Fibroblast of skin of left quadriceps (primary cell): Measurements from ENCODE around the gene IP6K3.
A peak's percentile ranks its signal among the peaks of the same experiment; 100 is the strongest.

Source experiments
- DNase-seq, 2 experiments: peaks; one replicate each; pipeline ENCODE4 v3.0.0-alpha.2; 2013; ENCODE audit warnings: low read depth in 2 of 2

Gene IP6K3

DNA sequence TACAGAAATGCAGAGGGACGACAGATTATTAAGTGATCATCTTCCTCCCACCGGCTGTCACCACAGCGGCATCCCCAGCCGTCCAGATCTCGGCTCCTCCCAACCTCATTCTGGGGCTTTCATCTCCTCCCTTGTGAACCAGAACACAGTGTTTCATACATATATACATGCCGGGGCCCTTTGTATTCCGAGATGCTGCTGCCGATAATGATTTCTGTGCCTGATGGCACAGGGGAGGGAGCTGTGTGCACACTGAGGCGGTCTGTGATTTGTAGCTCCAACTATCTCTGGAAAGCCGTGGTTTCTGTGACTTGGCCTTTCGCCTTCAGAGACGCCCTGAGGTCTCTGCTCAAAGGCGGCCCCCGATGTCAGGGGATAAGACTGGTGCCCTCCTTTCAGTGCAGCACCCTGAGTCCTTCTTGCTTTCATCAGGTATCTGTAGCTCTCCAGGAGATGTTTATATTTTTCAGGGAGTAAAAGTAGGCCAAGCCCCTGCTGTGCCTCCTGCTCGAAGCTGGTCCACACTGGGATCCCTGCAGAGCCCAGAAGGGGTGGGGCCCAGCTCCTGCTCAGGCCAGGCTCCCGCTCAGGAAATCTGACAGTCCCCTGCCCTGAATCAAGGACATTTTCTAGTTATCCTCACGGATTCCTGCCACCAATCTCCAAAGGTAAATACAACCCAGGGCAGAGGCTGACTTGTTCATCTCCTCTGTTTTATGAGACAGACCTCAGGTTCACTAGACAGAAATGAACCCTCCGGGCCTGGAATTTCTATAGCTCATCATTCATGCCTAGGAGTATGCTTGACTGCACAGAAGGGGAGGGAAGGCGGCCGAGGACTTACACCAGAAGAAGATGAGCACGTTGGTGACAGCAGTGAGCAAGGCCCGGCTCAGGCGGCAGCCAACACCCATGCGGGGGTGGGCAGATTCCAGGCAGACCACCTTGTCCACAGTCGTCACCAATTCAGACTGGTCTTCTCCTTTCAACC, 31.0 kb upstream of the IP6K3 start:
- no peak for DNase-seq

DNA sequence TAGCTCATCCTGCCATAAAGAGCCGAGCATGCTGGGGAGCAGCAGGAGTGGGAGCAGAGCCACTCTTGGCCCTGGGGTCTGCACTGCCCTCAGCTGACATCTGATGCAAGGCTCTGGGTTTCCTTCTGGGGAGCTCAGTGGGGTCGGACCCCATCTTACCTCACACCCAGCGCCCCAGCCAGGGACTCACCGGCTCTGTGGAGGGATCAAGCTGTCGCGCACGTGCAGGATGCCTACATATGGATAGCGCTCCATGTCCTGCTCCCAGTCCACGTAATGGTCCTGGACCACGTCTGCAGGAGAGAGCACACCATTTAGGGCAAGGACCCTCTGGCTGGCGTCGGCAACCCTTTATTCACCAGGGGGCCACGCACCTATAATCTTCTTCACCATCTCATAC, 30.1 kb upstream of the IP6K3 start:
- DNase-seq, result no peak

GRCh38 chr6:33776186-33776585, 29.5 kb upstream of the IP6K3 start:
- DNase-seq, result no peak

DNA sequence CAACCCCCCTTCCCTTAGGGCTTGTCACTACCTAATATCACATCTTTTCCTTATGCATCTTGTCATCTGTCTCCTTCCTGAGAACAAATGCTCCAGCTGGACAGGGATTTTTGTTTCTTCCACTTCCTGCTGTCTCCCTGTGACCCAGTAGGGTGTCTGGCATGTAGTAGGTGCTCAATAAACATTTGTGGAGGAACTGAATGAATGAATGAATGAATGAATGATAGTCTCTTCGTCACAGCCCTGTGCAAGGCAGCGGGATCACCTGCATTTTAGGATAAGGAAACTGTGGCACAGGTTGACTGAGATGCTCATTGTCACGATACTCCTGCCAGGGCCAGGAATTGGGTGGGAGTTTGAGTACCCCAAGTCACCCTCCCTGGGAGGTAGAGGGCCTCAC, 28.1 kb upstream of the IP6K3 start:
- no peak for DNase-seq

GRCh38 chr6:33772902-33773472, 26.3 kb upstream of the IP6K3 start:
- DNase-seq, result no peak

- no peak for DNase-seq
These were observed 25.6 kb upstream of the IP6K3 start for GRCh38 chr6:33772082-33772830.

DNA sequence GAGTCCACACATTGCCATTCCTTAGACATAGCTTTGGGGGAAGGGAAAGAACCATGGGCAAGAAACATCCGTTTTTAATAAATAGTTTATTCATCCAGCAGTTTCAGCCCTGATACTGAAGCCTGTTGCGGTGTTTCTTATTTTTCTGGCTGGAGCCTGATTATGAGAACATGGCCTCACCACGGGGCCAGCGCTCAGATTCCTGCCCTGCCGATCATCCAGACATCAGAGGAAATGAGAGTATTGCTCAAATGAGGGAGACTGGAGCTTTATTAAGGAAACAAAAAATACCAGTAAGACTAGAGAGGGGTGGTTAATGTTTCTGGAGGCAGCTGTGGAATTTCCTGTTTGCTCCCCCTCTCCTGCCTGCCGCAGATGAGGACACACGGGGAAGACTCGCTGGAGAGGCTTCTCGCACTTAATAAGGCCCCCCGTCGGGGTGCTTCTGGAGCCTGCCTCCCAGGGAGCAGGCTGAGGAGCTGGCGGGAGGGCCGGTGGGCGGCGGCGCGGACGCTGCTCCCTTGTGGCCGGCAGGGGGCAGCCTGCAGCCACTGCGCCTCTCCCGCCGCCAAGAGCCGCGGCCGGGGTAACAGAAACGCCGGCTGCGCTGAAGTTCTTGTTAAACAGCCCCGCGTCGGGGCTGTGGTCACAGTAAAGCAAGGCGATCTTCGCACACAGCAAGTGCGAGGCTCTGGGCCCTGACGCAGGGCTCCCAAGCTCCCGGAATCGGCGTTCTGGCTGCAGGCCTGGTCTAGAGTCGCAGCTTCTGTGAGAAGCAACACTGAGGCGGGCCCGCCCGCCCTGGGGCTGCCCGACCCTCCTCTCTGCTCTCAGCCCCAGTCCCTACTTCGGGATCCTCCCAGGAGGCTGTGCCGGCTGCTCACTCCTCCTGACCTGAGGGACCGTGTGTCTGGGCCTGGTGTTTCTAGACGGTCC, 24.7 kb upstream of the IP6K3 start:
- DNase-seq, result peak; percentile 99

GRCh38 chr6:33770833-33771145, 24.1 kb upstream of the IP6K3 start:
- no peak for DNase-seq

- DNase-seq, result no peak
These were observed 23.6 kb upstream of the IP6K3 start for GRCh38 chr6:33770124-33770832.

GRCh38 chr6:33769248-33769821, 22.6 kb upstream of the IP6K3 start:
- DNase-seq, result no peak

- DNase-seq, result peak; percentile 48 to 51
These were observed 22.0 kb upstream of the IP6K3 start for GRCh38 chr6:33768644-33769120.

GRCh38 chr6:33766921-33767907, 20.5 kb upstream of the IP6K3 start:
- DNase-seq, result no peak

DNA sequence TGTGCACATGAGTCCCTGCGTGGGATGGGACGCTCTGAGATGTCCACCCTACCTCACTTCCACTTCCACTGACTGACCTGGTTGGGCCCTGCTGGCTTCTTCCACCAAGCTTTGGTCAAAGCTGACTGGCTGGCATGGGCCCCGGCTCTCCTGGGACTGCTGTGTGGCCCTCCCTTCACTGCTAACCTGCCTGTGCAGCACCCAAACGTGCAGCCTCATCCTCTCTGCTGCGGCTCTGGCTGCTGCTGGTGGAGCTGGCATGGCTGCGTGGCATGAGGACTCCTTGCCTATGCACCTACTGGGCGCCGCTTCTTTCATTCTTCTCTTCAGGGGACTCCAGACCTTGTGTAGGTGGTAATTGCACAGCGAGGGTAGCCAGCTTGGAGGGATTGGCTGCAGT, 18.7 kb upstream of the IP6K3 start:
- DNase-seq, result no peak

DNA sequence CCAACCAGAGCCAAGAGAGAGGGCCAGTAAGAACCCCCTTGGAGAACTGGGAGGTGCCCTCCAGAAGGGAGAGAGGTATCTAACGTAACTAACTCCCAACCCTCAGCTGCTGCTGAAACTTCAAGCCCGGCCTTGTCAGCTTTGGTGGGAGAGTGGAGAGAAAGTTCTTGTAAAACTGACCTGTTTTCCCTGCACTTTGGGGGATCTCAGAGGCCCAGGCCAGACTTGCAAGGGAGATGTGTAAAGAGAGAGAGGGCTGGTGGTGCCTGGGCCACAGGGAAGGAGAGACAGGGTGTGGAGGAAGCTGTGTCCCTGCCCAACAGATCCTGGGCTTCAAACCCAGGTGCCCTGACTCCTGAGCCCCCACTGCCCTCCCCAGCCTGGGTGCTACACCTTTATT, 17.3 kb upstream of the IP6K3 start:
- DNase-seq, result no peak

- no peak for DNase-seq
These were observed 16.8 kb upstream of the IP6K3 start for GRCh38 chr6:33763483-33763882.

GRCh38 chr6:33762713-33763112, 16.0 kb upstream of the IP6K3 start:
- no peak for DNase-seq

DNA sequence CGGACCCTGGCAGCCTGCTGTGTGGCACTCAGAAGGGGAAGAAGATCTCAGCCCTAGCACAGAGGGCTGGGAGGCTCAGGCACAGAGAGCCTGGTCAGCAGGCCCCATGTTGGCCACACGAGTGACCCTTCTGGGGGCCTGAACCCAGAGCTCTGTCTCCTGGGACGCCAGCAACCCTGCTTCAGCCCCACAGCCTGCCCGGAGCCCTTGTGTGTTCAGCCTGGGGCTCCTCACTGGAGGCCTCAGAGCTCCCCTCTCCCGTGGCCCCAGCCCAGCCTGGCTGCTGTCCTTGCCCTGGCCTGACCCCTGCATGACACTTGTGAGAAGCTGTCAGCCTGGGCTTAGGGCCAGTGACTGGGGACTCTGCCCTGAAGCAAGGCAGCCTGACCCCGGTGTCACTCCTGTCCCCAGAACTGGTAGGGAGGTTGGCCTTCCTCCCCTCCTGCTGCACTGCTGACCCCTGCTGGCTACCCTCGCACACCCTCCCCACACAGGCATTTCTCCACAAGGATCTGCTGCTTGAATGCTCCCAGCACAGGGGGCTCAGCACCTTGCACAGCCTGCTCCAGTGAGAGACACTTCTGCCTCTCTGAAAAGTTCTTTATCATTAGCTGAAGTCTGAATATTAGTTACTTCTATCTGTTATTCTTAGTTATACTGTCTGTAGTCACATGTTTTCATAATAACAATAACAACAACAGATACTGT, 15.4 kb upstream of the IP6K3 start:
- DNase-seq, result no peak

- DNase-seq, result no peak
These were observed 14.8 kb upstream of the IP6K3 start for GRCh38 chr6:33761581-33761921.
